Neural cell (in vitro differentiated cells): ENCODE data around the gene ATF7. TPM values are rescaled to one million over a fixed set of nuclear protein-coding genes. Genes with fewer than 3 reads are reported as not detected.

ENCODE experiments used
- H2AFZ ChIP-seq: fragments of 200-600, 300-800 bp; sonication (generic), shearing (Covaris generic); 2 replicates; pipeline ENCODE4 v1.6.0; 2014; ENCODE audit warnings: low read depth, mild to moderate bottlenecking, antibody characterized with exemption, low read length, moderate library complexity
- H3F3A ChIP-seq: fragments of 200-600 bp; shearing (Covaris generic); 2 replicates; pipeline ENCODE4 v1.6.1; 2016; ENCODE audit warnings: mild to moderate bottlenecking, moderate library complexity, mixed read lengths, antibody characterized with exemption, low read length; ENCODE audit not compliant: insufficient read depth, poor library complexity, severe bottlenecking
- H3K27ac ChIP-seq: fragments of 200-600, 300-800 bp; sonication (generic), shearing (Covaris generic); 2 replicates; pipeline ENCODE4 v1.5.1; 2014; ENCODE audit warnings: mild to moderate bottlenecking, low read length, moderate library complexity
- H3K27me3 ChIP-seq: fragments of 300-800, 200-600 bp; sonication (generic), shearing (Covaris generic); 2 replicates; pipeline ENCODE4 v1.6.0; 2014; ENCODE audit warnings: mild to moderate bottlenecking, low read depth, low read length, moderate library complexity; ENCODE audit not compliant: insufficient read depth
- H3K36me3 ChIP-seq: fragments of 300-800, 200-600 bp; sonication (generic), shearing (Covaris generic); 2 replicates; pipeline ENCODE4 v1.5.1; 2014; ENCODE audit warnings: mild to moderate bottlenecking, antibody characterized with exemption, low read length, moderate library complexity; ENCODE audit not compliant: insufficient read depth
- H3K4me2 ChIP-seq: fragments of 300-800, 200-600 bp; sonication (generic), shearing (Covaris generic); 2 replicates; pipeline ENCODE4 v1.6.0; 2014; ENCODE audit warnings: mild to moderate bottlenecking, low read length
- H3K4me3 ChIP-seq: fragments of 300-800, 200-600 bp; sonication (generic), shearing (Covaris generic); 2 replicates; pipeline ENCODE4 v1.5.1; 2014; ENCODE audit warnings: mild to moderate bottlenecking, low read length, moderate library complexity
- H3K79me2 ChIP-seq: fragments of 200-600 bp; shearing (Covaris generic); replicated peaks from 2 replicates; pipeline ENCODE4 v1.6.0; 2014; ENCODE audit warnings: mild to moderate bottlenecking, low read length, moderate library complexity; ENCODE audit not compliant: insufficient read depth
- H3K9ac ChIP-seq: fragments of 300-800, 200-600 bp; sonication (generic), shearing (Covaris generic); 2 replicates; pipeline ENCODE4 v1.6.1; 2016; ENCODE audit warnings: mild to moderate bottlenecking, low read length, mixed read lengths
- H3K9me2 ChIP-seq: fragments of 200-600 bp; shearing (Covaris generic); 2 replicates; pipeline ENCODE4 v1.6.1; 2016; ENCODE audit warnings: mild to moderate bottlenecking, low read length, mixed read lengths; ENCODE audit not compliant: insufficient read depth
- H3K9me3 ChIP-seq: fragments of 200-600, 300-800 bp; sonication (generic), shearing (Covaris generic); 2 replicates; pipeline ENCODE4 v1.6.1; 2016; ENCODE audit warnings: mild to moderate bottlenecking, mixed run types, low read length, moderate library complexity, mixed read lengths
- H4K20me1 ChIP-seq: fragments of 200-600 bp; shearing (Covaris generic); 2 replicates; pipeline ENCODE4 v1.6.1; 2016; ENCODE audit warnings: mild to moderate bottlenecking, mixed run types; ENCODE audit not compliant: insufficient read depth
- CTCF ChIP-seq: fragments of 450-650 bp; IDR thresholded peaks from 2 replicates; pipeline ENCODE4 v1.5.1; 2014; ENCODE audit warnings: antibody characterized with exemption, mild to moderate bottlenecking, moderate library complexity; ENCODE audit not compliant: poor library complexity, severe bottlenecking
- EP300 ChIP-seq: fragments of 450-650 bp; conservative IDR thresholded peaks from 2 replicates; pipeline ENCODE4 v1.6.1; 2014; ENCODE audit warnings: antibody characterized with exemption, mild to moderate bottlenecking, moderate library complexity; ENCODE audit not compliant: poor library complexity, severe bottlenecking
- EZH2 ChIP-seq: fragments of 200-600, 300-800 bp; shearing (Covaris generic), sonication (generic); IDR thresholded peaks from 2 replicates; pipeline ENCODE4 v1.6.1; 2014; ENCODE audit warnings: antibody characterized with exemption, low read length, borderline replicate concordance, mild to moderate bottlenecking; ENCODE audit not compliant: insufficient read depth, poor library complexity, severe bottlenecking
- MXI1 ChIP-seq: fragments of 450-650 bp; conservative IDR thresholded peaks from 2 replicates; pipeline ENCODE4 v1.6.1; 2014; ENCODE audit warnings: antibody characterized with exemption, mild to moderate bottlenecking; ENCODE audit not compliant: poor library complexity, severe bottlenecking
- POLR2AphosphoS5 ChIP-seq: IDR thresholded peaks from 2 replicates; pipeline ENCODE4 v1.6.1; 2012
- RAD21 ChIP-seq: fragments of 450-650 bp; conservative IDR thresholded peaks from 2 replicates; pipeline ENCODE4 v1.6.1; 2014; ENCODE audit warnings: antibody characterized with exemption, mild to moderate bottlenecking, moderate library complexity
- REST ChIP-seq: IDR thresholded peaks from 2 replicates; pipeline ENCODE4 v1.6.1; 2012; ENCODE audit warnings: borderline replicate concordance
- SMC3 ChIP-seq: fragments of 450-650 bp; conservative IDR thresholded peaks from 2 replicates; pipeline ENCODE4 v1.6.1; 2014; ENCODE audit warnings: antibody characterized with exemption, mild to moderate bottlenecking, moderate library complexity; ENCODE audit not compliant: poor library complexity
- TAF1 ChIP-seq: IDR thresholded peaks from 2 replicates; pipeline ENCODE4 v1.6.1; 2012; ENCODE audit warnings: low read depth
- polyA plus RNA-seq: library from polyadenylated mRNA; depleted of rRNA; stranded (reverse); fragments of >200 nt; gene quantifications from 2 replicates; pipeline ENCODE4 v1.2.3, GENCODE V29; 2014

Gene ATF7
- polyA plus RNA-seq, 1 donor from 2014 or later: 6.3 TPM

DNA sequence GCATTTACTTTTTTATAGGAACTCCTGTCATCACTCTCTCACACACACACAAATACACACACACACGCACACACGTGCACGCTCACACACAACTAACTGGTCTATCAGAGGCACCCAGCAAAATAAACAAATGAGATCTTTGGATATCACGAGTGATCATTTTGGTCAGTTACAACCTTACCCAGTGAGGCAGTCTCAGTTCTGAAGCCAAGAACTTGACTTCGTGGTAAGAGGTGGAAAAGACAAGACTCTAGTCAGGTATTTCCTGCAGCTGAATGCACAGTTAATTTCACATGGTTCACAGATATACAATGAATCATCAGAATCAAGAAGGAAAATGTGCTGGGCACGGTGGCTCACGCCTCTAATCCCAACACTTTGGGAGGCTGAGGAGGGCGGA is 39.4 kb downstream of the ATF7 start:
- Histone ChIP-seq H4K20me1 (no peaks in the 10 kb centered on the region), H3K4me2 (no peak overlapping the region)

GRCh38 chr12:53585448-53586125 is 40.6 kb downstream of the ATF7 start:
- no peak overlapping the region for H3K4me2 ChIP-seq
- no peak for TF ChIP-seq POLR2AphosphoS5
- peak; percentile 44 for TF ChIP-seq REST
- H3K4me3 ChIP-seq: peak overlapping the region; percentile 19
- no peaks in the 10 kb centered on the region for H3K9me3 ChIP-seq
- no peaks in the 10 kb centered on the region for H4K20me1 ChIP-seq
- no peaks in the 10 kb centered on the region for H3K27me3 ChIP-seq
- peaks cover 6% of the 10 kb centered on the region for H3K79me2 ChIP-seq
- H3K27ac ChIP-seq: peak overlapping the region; percentile 82
- H3F3A ChIP-seq: peaks cover 7% of the 10 kb centered on the region
- H3K9me2 ChIP-seq: no peaks in the 10 kb centered on the region
- peak overlapping the region; percentile 39 for H3K9ac ChIP-seq
- no peak overlapping the region for H2AFZ ChIP-seq
- H3K36me3 ChIP-seq: no peaks in the 10 kb centered on the region

More for the DNA sequence above, 39.4 kb downstream of the ATF7 start:
- Histone ChIP-seq H3K9ac (peak overlapping the region; percentile 24), H3K4me3 (no peak overlapping the region), H3K9me2 (no peaks in the 10 kb centered on the region), H3F3A (peaks cover 11% of the 10 kb centered on the region), H3K27ac (peak overlapping the region; percentile 82), H3K79me2 (peaks cover 6% of the 10 kb centered on the region), H3K9me3 (no peaks in the 10 kb centered on the region), H3K27me3 (no peaks in the 10 kb centered on the region), H3K36me3 (no peaks in the 10 kb centered on the region), H2AFZ (no peak overlapping the region)
- TF ChIP-seq REST: no peak
- no peak for TF ChIP-seq CTCF
- TF ChIP-seq TAF1: no peak
- TF ChIP-seq RAD21: no peak
- no peak for TF ChIP-seq SMC3
- no peak for TF ChIP-seq EP300
- TF ChIP-seq MXI1: no peak
- no peak for TF ChIP-seq EZH2
